Frontal cortex (tissue), 4 donors: ENCODE results near the gene CYP4F2. TPM values are rescaled to one million over a fixed set of nuclear protein-coding genes. Genes with fewer than 3 reads are reported as not detected.
"Not testable (repeated sequence)": the region's sequence is repeated elsewhere in the genome, so short reads cannot be mapped to it uniquely, and the experiment has no call there.

ENCODE experiments used
- DNase-seq, 2 donors: peaks; one replicate each; pipeline ENCODE4 v3.0.0; 2012; ENCODE audit warnings: low spot score in 2 of 2
- FAIRE-seq: peaks from 2 replicates; lab custom pipeline; 2012; peaks lifted over from hg19 to GRCh38; lab: Jason Lieb, UNC
- total RNA-seq: library from RNA; depleted of rRNA; stranded (reverse); fragments of >200 nt; gene quantifications from one replicate; pipeline ENCODE4 v1.2.3, GENCODE V29; 2014
- donor health status: control.
- donor health status: control.
- donor health status: control.

The CYP4F2 gene
- not detected for total RNA-seq

GRCh38 chr19:15897738-15898276, at the start of gene CYP4F2:
TSS of gene CYP4F2 (minus strand) at chr19:15898074. CDS start at chr19:15897611, 463 bp downstream.
- DNase-seq (no peak), FAIRE-seq (no peak)

- no peak for FAIRE-seq
- no peak for DNase-seq
Observed at GRCh38 chr19:15945301-15945700, 47.4 kb upstream of the CYP4F2 start.

- FAIRE-seq (no peak), DNase-seq (no peak)
Observed at GRCh38 chr19:15944401-15944800, 46.5 kb upstream of the CYP4F2 start.

GRCh38 chr19:15937771-15938170, 39.9 kb upstream of the CYP4F2 start:
- no peak for FAIRE-seq
- no peak for DNase-seq

GRCh38 chr19:15936950-15937349, 39.1 kb upstream of the CYP4F2 start:
- no peak for DNase-seq
- FAIRE-seq = no peak

GRCh38 chr19:15936173-15936572, 38.3 kb upstream of the CYP4F2 start:
- no peak for FAIRE-seq
- no peak for DNase-seq

- no peak for DNase-seq
- no peak for FAIRE-seq
Observed at GRCh38 chr19:15935167-15935702, 37.4 kb upstream of the CYP4F2 start.

- FAIRE-seq = no peak
- DNase-seq = peak in 1 of 2 donors; percentile 42
Observed at GRCh38 chr19:15934332-15935078, 36.6 kb upstream of the CYP4F2 start, which contains the start of gene CYP4F11. TSS of gene CYP4F11 (minus strand) at chr19:15934529. CDS start at chr19:15934408, 121 bp downstream.

GRCh38 chr19:15933761-15934331, 36.0 kb upstream of the CYP4F2 start:
- FAIRE-seq, DNase-seq: not testable (repeated sequence)

GRCh38 chr19:15928321-15928720, 30.4 kb upstream of the CYP4F2 start:
- no peak for FAIRE-seq
- no peak for DNase-seq

- FAIRE-seq (no peak), DNase-seq (no peak)
Observed at GRCh38 chr19:15926484-15926883, 28.6 kb upstream of the CYP4F2 start.

- FAIRE-seq (no peak), DNase-seq (no peak)
Observed at GRCh38 chr19:15923702-15924101, 25.8 kb upstream of the CYP4F2 start.

GRCh38 chr19:15922021-15922420, 24.1 kb upstream of the CYP4F2 start:
- FAIRE-seq (no peak), DNase-seq (no peak)

GRCh38 chr19:15919243-15919642, 21.4 kb upstream of the CYP4F2 start:
- FAIRE-seq (no peak), DNase-seq (no peak)

- no peak for FAIRE-seq
- DNase-seq = no peak
Observed at GRCh38 chr19:15915109-15915508, 17.2 kb upstream of the CYP4F2 start.

GRCh38 chr19:15913830-15914229, 16.0 kb upstream of the CYP4F2 start:
- DNase-seq = no peak
- FAIRE-seq = no peak

GRCh38 chr19:15913384-15913783, 15.5 kb upstream of the CYP4F2 start:
- no peak for DNase-seq
- FAIRE-seq = no peak

GRCh38 chr19:15911599-15912235, 13.8 kb upstream of the CYP4F2 start:
- DNase-seq (no peak), FAIRE-seq (no peak)

GRCh38 chr19:15905026-15905425, 7.2 kb upstream of the CYP4F2 start:
- DNase-seq (no peak), FAIRE-seq (no peak)

GRCh38 chr19:15902898-15903297, 5.0 kb upstream of the CYP4F2 start:
- not testable (repeated sequence) for DNase-seq, FAIRE-seq
